ENCODE measurements around the gene CWC15.
A peak's percentile ranks its signal among the peaks of the same experiment; 100 is the strongest.
"Not testable (repeated sequence)": the region's sequence is repeated elsewhere in the genome, so short reads cannot be mapped to it uniquely, and the experiment has no call there.

Gene CWC15

DNA sequence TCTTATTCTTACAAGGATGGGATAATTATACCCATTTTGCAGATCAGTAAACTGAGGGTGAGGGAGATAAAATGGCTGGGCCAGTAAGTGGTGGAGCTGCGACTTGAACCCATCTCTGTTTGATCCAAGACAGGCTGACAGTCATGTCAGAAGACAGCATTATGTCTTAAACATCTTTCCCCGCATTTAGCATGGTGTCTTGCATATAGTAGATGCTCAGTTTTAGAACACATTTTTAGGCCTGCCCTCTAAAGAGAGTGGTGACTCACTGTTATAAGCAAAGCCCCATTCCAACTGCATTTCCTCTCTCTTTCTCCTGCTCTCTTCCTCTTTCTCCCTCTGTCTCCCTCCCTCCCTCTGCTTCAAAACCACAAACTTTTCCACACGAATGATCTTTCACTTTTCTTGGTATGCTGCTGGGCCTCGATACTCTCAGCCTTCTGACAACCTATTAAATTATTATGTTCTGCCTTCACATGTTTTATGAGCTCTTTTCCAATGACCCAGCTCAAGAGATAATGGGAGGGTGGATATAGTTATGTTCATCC is 25.2 kb downstream of the CWC15 start:
- DNase-seq = no peak

DNA sequence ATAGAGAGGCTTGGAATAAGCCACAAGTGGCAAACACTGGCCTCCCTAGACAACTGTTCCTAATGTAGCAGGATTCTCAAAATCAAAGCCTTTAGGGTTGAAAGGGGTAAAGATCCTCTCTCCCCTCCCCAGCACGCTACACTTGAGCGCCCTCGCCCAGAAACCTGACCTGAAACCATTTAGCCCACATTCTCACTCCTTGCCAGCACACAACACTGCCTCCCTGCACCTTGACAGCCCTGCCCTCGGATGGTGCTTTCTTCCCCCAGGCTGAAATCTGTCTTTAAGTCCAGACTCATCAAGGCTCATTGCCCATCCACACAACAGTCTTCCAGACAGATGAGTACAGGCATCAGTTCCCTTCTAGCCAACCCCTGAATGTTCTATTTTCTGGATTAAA is 26.5 kb downstream of the CWC15 start:
- no peak for DNase-seq

DNA sequence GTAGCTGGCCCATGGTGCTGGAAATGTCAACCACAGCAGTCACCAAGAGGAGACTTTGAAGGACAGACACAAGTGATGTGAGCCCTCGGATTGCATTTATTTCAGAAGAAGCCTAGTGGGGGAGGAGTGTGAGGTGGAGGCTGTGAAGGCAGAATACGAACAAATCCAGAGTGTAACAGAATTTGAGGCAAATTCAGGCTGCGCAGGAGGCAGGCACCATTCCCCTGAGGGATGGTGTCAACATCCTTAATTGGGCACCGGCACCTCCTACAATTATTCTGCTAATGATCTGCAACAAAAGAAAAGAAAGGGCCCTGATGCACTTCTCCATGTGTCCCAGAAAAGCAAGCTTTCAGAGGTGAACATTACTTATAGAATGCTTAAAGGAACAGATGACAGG is 32.2 kb downstream of the CWC15 start:
- DNase-seq = no peak

DNA sequence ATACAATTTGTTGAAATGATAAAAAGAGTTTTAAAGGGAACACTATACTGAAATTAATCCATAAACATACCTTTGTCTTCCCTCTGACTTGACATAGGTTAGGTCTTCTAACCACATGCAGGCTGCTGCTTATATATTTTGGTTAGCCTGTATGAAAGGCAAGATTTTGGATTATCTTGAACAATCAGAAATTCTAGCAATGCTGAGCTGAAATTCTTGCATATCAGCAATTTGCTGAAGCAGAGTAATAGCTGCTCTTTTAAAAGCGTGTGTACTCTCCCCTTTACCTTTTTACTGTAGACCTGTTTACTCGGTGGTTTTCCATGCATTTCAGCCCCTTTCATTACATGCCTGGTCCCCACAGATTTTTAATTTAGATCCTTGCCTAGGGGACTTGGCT is 34.0 kb downstream of the CWC15 start:
- no peak for DNase-seq

DNA sequence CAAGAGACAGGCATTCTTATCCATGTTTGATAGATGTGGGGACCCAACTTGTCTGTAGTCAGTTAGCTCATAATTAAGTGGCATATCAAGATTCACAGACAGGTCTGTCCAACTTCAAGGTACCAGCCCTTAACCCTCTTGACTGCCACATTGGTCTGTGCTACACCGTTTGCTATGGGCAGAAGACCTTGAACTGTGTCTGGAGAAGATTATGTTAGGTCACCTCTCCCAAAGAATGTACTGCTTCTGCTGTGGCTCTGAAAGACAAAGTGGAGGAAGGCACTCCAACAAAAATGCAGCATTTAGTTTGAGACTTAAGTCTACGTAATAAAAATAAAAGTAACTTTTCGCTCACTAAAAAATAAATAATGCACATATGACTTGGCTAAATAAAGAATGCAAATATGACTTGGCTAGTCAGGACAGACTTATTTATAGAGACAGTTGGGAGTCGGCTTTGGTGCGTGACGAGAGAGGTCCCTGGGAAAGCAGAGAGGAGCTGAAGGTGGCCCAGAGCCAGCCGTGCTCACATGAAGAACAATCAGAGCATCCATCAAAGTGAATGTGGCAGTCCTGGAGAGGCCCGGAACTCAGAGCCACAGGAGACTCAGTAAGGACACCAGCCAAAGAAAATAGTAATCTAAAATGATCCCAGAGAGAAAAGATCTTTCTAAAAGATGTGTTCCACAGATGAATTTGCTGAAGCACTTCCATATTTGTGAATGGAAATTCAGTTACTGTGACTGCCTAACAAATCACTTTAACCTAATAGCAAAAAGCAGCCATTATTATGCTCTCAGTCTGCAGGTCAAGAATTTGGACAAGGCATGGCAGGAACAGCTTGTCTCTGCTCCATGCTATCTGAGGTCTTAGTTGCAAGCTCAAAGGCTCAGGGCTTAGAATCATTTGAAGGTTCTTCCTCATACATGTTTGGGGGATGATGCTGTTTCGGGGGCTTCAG is 35.0 kb downstream of the CWC15 start:
- DNase-seq = peak; percentile 84 to 91

DNA sequence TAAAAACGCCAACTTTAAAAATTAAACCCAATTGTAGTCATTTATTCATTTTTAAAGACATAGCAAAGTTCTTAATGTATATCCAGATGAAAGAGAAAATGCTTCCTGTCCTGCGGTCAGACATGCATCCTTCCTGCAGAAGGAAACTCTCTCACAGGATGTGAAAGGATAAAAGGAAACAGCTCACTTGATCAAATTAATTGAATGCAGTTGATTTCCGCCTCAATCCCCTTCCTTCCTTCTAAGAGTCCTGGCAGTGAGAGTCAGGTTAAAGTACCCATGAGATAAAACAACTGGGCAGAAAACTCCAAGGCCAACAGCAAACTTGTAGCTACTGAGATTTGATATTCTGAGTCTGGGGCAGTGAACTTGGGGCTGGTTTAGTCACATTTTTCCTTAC is 38.5 kb downstream of the CWC15 start:
- no peak for DNase-seq

DNA sequence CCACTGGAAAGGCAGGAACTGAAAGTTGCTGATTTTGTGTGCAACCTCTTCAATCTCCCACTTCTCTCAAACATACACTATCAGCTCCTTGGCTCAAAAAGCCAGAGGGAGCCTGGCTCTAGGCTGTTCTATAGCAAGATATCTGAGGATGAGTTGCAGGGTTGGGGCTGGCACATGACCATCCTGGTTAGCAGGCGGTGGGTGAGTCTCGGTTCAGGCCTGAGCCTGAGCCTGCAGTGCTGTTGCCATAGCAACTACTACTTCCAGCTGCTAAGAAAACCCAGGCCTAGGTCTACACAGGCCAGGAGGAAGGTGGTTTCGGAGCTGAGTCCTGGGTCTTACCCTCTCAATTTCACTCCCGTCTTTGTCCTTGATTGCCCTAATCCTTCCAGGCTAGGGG is 39.0 kb downstream of the CWC15 start:
- DNase-seq = peak in 1 of 2 experiments; percentile 66

DNA sequence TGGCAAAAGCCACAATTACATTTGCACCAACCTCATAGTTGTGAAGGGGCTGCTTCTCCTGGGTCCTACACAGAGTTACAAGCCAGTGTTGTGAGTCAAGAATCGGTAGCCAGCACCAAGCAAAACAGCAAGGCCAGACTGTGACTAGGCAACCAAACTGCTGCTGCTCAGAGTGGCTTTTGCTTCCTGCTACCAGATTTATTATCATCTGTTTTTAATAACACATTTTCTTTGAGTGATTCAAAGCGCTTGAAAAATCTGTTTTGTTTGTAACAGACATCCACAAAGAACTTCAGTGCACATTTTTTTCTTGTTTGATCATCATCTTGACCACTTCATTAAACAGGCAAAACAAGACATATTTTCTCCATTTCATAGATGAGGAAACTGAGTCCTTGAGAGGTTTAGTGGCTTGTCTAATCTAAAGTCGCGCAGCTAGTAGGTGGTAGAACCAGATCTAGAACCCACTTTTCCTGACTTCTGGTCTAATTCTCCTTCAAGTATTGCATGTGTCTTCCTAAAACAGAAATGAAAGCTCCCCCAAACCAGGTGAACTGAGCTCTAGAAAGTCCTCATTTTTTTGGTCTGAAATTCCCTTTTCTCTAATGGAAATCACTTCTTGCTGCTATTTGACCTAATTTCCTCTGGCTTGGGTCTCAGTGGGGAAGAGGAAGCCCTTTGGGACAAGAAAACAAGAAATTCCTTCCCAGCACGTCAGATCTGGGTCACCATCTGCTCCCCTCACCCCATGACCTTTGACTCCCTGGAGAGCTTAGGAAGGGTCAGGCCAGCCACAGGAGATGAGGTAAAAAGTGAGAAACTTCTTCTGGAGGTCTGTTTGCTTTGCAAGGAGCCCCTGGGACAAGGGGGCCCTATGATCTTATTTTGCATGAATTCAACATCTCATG is 39.9 kb downstream of the CWC15 start:
- DNase-seq = peak in 1 of 2 experiments; percentile 12

DNA sequence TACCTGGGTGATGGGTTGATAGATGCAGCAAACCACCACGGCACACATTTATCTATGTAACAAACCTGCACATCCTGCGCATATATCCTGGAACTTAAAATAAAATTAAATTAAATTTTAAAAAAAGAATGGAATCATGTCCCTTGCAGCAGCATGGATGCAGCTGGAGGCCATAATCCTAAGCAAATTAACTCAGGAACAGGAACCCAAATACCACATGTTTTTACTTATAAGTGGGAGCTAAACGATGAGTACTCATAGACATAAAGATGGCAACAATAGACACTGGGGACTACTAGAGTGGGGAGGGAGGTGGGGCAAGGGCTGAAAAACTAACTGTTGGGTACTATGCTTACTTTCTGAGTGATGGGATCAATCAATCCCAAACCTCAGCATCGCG is 40.9 kb downstream of the CWC15 start:
- no peak for DNase-seq

DNA sequence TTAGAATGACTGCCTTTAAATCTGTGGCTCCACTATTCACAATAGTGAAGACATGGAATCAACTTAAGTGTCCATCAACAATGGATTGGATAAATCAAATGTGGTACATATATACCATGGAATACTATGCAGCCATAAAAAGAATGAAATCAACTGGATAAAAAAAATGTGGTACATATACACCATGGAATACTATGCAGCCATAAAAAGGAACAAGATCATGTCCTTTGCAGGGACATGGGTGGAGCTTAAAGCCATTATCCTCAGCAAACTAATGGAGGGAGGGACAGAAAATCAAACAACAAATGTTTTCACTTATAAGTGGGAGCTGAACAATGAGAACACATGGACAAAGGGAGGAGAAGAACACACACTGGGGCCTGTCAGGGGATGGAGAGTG is 41.3 kb downstream of the CWC15 start:
- not testable (repeated sequence) for DNase-seq

DNA sequence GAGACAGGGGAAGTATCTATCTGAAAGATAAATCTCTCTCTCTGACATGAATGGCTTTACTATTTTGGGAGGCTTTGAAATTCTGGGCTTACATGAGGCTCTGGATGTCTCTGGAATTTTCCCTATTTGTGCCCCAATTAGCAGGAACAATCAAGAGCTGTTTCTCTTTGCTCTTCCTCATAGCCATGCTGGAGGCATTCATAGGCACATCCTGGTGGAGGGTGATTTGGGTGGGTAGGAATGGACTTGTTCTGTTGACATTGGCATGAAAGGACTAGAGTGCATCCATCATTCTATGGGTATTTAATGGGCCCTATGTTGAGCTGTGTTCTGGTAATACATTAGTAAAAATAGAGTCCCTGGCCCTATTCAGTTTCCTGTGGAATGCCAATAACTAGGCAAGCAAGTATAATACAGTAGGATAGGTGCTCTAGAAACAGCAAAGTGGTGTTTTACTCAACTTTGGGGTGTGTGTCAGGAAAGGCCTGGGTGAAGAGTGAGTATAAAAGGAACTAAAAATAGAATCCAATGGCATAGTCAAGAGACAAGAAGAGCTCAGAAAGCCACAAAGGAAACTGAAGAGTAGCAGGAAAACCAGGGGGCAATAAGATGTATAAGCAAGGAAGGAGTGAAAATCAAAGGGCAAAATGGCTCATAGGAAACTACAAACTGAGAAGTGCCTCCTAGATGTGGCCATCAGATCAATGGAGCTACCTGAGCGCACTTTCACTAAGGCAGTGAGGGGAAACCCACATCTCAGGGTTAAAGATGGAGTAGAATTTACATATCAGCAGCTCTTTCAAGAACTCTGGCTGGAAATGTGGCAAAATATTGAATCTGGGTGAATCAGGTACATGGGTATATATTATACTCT is 45.0 kb downstream of the CWC15 start:
- DNase-seq = no peak

DNA sequence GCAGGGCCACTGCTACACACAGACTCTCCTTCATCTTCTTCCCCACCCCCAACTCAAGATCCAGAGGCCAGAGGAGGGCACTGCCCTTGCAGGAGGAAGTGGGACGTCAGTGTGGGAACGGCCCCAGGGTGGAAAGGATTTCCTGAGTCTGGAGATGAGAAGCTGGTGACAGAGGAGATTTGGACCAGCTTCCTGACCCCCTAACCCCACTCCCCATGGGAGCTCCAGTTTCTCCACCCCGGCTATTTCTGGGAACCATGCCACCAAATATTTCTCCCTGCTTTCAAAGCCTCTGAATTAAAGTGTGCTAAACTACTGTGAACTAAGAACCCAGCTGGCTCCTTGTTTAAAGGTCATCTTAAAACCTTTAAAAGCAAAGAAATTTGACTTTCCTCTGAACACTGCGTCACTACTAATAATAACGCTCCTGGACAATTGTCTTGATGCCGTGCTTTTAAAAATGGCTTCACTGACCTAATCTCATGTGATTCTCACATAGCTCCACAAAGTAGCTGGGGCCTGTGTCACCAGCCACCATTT is 46.6 kb downstream of the CWC15 start:
- no peak for DNase-seq

DNA sequence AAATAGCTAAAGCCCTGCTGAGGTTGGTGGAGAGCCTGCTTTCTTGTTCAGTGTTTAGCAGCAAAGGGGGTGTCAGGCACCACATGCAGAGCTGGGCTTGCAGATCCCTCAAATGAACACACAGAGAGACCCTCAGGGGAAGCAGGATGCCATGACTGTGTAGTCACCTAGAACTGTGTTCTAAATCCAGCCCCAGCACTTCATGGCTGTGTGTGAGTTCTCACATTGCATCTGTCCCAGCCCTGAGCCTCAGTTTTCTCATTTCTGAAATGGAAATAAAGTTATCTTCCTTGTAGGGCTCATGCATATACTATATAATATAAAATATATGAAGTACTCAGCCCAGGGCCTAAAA is 47.1 kb downstream of the CWC15 start:
- DNase-seq = no peak

DNA sequence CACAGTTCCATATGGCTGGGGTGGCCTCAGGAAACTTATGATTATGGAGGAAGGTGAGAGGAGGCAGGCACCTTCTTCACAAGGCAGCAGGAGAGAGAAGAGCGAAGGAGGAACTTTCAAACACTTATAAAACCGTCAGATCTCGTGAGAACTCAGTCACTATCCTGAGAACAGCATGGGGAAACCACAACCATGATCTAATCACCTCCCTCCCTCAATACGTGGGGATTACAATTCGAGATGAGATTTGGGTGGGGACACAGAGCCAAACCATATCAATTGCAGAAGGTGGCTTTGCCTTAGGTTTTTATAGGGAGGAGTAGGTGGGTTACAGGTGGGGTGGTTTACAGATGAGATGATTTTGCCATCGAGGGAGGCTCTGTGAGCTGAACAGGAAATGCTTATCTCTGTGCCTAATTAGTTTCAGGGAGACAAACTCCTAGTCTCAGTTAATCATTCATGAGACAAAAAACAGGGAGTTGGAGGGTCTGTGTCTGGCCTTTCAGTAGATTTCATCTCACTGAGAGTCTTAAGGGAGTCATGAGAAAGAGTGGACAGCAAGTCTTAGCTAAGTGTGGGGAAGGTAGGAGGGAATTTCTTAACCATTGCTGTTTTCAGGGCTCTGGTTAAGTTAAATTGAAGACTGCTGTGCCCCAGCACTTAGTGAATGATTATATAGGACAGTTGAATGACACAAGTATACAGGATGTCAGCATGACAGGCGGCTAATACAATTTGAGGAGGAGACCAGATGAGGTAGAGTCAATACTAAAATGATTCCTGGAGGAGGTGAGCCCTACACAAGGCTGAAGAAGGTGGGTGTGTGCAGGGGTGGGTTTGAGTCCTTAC is 47.7 kb downstream of the CWC15 start:
- DNase-seq = no peak

DNA sequence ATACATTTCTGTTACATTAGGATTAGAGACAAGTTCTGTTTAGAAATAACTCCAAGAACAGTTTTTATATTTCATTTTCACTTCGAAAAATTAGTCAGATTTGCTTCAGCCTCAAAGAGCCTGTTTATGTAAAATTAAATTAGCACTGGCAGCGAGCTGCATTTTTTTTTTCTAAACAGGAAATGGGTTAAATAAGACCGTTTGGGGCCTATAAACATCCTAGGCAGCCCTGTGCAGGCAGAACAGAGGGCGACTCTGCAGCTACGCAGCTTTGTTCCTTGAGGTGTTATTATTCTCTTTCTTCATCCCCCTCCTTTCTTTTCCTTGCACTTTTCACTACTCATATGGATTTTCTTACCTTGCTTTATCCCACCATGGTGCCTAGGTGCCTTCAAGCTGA is 48.7 kb downstream of the CWC15 start:
- no peak for DNase-seq

DNA sequence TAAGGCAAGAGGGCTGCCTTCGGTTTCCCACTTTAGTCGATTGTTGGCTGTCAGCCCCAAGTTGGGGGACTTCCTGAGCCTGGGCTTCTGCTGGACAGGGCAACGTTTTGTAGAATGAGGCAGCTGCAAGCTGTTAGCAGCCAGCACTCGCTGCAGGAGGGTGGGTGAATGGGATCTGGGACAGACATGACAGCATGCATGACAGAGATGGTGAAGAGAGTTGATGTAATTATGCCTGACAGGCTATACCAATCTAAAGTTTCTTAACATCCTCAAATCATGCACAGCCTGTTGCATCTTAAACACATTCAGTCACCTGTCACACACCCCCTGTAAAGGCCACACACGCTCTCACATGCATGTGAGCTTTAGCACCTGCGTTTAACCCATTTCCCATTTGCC is 49.2 kb downstream of the CWC15 start:
- DNase-seq = no peak

DNA sequence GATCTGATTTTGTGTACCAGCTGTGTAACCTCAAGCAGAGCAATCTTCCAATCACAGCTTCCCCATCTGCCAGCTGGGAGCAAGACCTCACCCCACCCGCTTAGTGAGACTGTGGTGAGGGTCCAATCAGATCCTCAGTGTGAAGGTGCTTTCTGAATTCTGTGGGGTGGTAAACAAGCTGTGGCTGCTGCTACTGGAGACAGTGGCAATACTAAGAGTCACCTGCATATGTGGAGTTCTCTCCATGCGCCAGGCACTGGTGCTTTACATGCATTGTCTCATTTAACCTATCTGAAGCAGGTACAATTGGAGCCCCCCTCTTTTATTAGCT is 50.4 kb downstream of the CWC15 start:
- DNase-seq = no peak

DNA sequence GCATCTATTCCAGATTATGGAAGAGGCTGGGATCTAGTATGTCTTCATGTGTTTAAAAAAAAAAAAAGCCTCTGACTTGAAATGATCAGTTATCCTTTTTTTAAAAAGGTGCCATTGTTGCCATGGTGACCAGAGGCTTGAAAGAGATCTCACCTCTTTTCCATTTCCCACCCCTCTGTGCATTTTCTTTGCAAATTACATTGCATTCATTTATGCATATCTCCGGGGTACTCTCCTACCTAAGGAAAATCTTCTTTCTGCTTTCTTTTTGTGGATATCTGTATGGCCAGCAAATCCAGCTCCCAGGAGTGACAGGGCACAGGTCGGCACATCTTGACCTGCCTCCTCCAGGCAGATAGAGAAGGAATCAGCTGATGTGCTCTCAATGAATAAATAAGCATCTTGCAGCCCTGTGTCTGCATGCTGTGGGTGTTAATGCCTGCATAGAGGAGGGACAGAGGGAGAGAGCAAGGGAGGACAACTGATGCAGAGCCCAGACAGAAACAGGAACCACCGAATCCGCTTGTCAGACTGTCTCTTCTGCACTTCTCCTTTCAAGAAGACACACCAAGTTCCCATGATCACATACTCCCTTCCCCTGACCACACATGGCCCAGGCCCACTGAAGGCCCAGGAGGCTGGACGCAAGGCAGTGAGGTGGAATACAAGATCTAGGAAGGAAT is 50.9 kb downstream of the CWC15 start:
- no peak for DNase-seq

DNA sequence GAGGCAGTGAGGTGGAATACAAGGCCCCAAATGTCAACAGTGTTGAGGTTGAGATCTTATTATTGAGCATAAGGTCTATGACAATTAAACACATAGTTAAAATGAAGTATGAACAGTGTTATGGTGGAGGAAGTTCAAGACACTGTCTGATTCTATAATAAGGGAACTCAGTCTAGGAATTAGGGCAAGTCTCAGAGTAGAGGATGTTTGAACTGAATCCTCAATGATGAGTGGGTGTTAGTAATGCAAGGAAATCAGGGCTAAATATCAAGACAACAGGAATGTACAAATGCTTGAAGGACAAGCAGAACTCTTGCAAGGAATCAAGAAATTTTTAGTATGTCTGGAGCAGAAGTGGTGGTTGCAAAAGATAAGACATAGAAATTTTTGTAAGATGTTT is 53.0 kb downstream of the CWC15 start:
- DNase-seq = no peak

DNA sequence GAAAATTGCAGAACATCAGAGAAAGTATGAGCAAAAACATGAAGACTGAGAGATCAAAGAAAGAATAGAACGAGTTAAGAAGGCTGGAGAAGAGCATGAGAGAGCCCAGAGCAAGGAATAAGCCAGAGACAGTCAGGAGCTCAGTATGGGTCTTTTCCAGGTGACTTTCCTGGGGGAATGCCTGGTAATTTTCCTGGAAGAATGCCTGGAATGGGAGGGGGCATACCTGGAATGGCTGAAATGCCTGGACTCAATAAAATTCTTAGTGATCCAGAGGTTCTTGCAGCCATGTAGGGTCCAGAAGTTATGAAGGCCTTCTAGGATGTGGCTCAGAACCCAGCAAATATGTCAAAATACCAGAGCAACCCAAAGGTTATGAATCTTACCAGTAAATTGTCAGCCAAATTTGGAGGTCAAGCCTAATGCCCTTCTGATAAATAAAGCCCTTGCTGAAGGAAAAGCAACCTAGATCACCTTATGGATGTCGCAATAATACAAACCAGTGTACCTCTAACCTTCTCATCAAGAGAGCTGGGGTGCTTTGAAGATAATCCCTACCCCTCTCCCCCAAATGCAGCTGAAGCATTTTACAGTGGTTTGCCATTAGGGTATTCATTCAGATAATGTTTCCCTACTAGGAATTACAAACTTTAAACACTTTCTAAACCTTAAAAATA is 59.5 kb downstream of the CWC15 start:
- not testable (repeated sequence) for DNase-seq
